ENCODE data around the gene ZDHHC7. TPM values are rescaled to one million over a fixed set of nuclear protein-coding genes. Genes with fewer than 3 reads are reported as not detected.

ZDHHC7 gene
- total RNA-seq, 1 donor from 2014 or later: 26.9 TPM

DNA sequence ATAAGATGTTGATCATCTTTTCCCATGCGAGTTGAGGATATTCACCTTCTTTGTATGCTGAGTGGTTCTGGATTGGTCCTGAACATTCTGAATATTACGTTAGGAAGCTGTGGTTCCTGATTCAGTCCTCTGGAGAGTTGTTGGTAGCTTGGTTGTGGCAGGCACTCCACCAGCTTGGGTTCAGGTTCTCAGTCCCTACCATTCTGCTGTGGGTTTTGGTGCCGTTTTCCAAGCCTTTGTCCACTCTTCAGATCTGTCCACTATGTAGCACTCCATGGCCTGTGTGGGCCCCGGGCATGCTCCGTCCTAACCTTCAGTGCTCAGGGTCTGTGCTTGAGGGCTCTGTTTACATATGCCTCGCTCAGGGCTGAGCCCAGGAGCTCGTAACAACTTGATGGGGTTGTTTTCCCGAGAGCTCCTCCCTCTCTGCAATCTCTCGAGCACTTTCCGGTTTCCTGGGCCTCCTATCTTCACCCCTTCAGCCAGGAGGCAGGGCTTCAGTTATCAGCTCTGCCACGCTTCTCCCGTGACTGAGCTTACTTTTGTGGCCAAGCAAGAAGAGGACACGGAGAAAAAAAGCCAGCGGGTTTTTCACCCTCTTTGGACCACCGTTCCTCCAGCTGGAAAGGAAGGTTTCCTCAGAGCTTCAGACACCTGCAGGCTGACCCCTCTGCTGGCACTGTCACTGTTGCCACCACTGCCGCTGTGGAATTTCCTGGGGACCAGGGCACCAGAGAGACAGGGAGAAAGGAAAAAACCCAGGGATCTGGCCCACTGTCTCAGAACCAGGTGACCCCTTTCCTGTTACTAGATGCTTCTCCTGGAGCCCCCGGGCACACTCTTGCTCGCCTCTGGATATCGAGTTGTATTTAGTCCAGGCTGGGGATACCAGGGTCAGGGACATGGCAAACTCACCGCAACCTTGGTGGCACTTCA is 35.9 kb upstream of the ZDHHC7 start:
- no peak for DNase-seq
- POLR2A ChIA-PET: no interaction called here

DNA sequence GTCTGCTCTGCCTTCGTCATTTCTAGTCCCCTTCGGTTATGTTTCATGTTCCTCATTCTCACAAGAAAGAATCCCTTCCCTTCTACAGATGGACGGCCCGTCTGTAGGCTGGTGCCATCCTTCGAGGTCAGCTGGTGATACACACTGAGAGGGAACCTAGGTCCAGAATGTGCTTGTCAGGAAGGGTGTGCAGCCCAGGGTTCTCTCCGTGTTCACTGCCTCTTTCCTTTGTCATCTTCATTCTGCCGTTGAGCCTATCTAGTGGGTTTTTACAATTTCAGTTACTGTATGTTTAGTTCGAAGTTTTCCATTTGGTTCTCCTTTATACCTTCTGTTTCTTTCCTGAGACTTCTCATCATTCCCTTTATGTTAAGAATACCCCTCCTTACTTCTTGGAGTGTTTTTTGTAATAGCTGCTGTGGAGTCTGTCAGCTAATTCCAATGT is 35.2 kb upstream of the ZDHHC7 start:
- no peak overlapping the region for H3K4me3 Mint-ChIP-seq
- no peak for DNase-seq
- ChIA-PET POLR2A (no interaction called here), CTCF (no interaction called here)
- H3K9me3 Mint-ChIP-seq: no peaks in the 10 kb centered on the region
- intact Hi-C loops (cut with micrococcal nuclease): no loop called here
- no peaks in the 10 kb centered on the region for H3K4me1 Mint-ChIP-seq
- no peak overlapping the region for H3K27ac Mint-ChIP-seq
- no peak for ATAC-seq (ENCODE audit: low read depth)
- TF ChIP-seq, protein P1, sequence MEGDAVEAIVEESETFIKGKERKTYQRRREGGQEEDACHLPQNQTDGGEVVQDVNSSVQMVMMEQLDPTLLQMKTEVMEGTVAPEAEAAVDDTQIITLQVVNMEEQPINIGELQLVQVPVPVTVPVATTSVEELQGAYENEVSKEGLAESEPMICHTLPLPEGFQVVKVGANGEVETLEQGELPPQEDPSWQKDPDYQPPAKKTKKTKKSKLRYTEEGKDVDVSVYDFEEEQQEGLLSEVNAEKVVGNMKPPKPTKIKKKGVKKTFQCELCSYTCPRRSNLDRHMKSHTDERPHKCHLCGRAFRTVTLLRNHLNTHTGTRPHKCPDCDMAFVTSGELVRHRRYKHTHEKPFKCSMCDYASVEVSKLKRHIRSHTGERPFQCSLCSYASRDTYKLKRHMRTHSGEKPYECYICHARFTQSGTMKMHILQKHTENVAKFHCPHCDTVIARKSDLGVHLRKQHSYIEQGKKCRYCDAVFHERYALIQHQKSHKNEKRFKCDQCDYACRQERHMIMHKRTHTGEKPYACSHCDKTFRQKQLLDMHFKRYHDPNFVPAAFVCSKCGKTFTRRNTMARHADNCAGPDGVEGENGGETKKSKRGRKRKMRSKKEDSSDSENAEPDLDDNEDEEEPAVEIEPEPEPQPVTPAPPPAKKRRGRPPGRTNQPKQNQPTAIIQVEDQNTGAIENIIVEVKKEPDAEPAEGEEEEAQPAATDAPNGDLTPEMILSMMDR (IDR thresholded peaks at IDR 0.05): no peak
- no peaks in the 10 kb centered on the region for H3K36me3 Mint-ChIP-seq (ENCODE audit: low read depth)
- H3K27me3 Mint-ChIP-seq: peaks cover 29% of the 10 kb centered on the region

More for the DNA sequence above, 35.9 kb upstream of the ZDHHC7 start:
- intact Hi-C loops (cut with micrococcal nuclease): no loop called here
- Mint-ChIP-seq H3K36me3 (ENCODE audit: low read depth) (no peaks in the 10 kb centered on the region), H3K27me3 (peaks cover 32% of the 10 kb centered on the region), H3K27ac (no peak overlapping the region), H3K4me1 (no peaks in the 10 kb centered on the region), H3K4me3 (no peak overlapping the region), H3K9me3 (no peaks in the 10 kb centered on the region)
- CTCF ChIA-PET: no interaction called here
- TF ChIP-seq, protein P1 (IDR thresholded peaks at IDR 0.05): no peak
- no peak for ATAC-seq (ENCODE audit: low read depth)

DNA sequence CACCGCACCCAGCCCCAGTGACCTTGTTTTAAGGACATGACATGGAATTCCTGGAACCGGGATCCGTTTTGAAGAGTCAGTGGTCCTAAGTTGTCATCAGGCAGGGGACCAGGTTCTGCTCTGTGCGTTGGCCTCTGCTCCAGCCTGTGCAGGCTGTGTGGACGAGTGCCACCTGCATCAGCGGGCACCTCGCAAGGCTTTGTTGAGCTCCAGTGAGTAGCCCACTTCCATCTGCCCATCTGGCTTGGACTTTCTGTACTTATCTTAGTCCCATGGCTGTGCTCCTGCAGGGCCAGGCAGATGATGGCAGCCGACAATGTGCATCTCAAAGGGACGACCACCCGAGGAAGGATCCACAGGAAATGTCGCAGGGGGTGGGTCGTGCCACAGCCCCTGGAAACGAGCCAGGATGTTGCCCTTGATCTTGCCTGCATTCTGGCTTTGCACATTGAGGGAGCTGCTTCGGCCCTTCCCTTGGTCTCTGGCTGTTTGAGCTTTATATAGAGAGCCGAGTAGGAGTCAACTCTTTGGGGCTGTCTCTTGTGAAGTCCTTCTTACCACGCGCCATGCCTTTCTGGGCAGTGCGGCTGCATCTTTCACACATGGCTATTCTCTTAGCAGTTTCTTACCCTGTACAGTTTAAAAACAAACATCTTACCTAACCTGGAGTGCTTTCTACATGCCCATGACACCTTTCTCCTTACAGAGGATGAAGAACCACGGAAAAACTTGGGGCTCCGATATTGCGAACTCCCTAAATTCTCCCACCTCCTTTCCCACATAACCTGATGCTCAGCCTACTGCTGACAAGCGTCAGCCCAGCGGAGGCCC is 34.5 kb upstream of the ZDHHC7 start:
- no peaks in the 10 kb centered on the region for H3K9me3 Mint-ChIP-seq
- H3K36me3 Mint-ChIP-seq (ENCODE audit: low read depth): no peaks in the 10 kb centered on the region
- no peak overlapping the region for H3K4me3 Mint-ChIP-seq
- no peak for ATAC-seq (ENCODE audit: low read depth)
- H3K27ac Mint-ChIP-seq: no peak overlapping the region
- intact Hi-C loops (cut with micrococcal nuclease): no loop called here
- H3K27me3 Mint-ChIP-seq: peaks cover 25% of the 10 kb centered on the region
- TF ChIP-seq, protein P1 (IDR thresholded peaks at IDR 0.05): no peak
- POLR2A ChIA-PET: no interaction called here
- no peaks in the 10 kb centered on the region for H3K4me1 Mint-ChIP-seq
- no peak for DNase-seq
- CTCF ChIA-PET: no interaction called here

DNA sequence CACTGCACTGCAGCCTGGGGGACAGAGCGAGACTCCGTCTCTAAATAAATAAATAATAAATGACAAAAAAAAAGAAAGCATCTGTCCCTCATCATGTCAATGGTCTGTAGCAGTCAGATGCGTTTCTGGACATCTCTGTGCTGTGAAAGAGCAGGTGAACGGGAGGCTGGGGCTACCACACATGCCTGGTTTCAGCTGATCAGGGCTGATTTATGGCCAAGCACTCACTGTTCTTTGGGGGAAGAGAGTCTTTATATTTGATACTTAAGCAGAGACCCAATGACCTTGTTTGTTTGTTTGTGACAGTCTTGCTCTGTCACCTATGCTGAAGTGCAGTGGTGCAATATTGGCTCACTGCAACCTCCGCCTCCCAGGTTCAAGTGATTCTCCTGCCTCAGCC is 33.7 kb upstream of the ZDHHC7 start:
- Mint-ChIP-seq H3K9me3 (no peaks in the 10 kb centered on the region), H3K27ac (no peak overlapping the region), H3K36me3 (ENCODE audit: low read depth) (no peaks in the 10 kb centered on the region), H3K27me3 (peaks cover 23% of the 10 kb centered on the region), H3K4me3 (no peak overlapping the region), H3K4me1 (no peaks in the 10 kb centered on the region)
- ChIA-PET POLR2A (no interaction called here), CTCF (no interaction called here)
- ATAC-seq (ENCODE audit: low read depth): no peak
- TF ChIP-seq, protein P1 (IDR thresholded peaks at IDR 0.05): no peak
- intact Hi-C loops (cut with micrococcal nuclease): no loop called here
- no peak for DNase-seq

DNA sequence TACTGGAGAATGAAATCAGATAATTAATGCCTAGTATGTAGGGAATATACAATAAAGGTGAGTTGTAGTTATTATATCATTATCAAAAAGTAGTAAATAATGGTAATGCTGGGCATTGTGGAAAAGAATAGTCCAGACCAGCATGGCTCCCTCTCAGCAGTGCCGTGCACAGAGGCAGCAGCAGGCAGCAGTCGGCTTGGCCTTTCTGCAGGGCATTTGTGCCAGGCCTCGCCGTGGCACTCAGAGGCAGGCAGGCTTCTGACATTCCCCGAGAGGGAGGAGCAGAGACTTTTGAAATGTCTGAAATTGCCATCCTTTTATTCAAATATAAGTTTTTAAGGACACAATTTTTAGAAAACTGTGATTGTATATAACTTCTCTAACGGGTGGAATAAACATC is 31.3 kb upstream of the ZDHHC7 start:
- intact Hi-C loops (cut with micrococcal nuclease): no loop called here
- no peaks in the 10 kb centered on the region for H3K4me1 Mint-ChIP-seq
- H3K27me3 Mint-ChIP-seq: peaks cover 7% of the 10 kb centered on the region
- H3K9me3 Mint-ChIP-seq: no peaks in the 10 kb centered on the region
- CTCF ChIA-PET: no interaction called here
- H3K27ac Mint-ChIP-seq: no peak overlapping the region
- DNase-seq: no peak
- no peak overlapping the region for H3K4me3 Mint-ChIP-seq
- TF ChIP-seq, protein P1 (IDR thresholded peaks at IDR 0.05): no peak
- ATAC-seq (ENCODE audit: low read depth): no peak
- POLR2A ChIA-PET: no interaction called here
- no peaks in the 10 kb centered on the region for H3K36me3 Mint-ChIP-seq (ENCODE audit: low read depth)

Data from activated B cell treated with CpG ODN at 0.5 μM for 24 hours (primary cell).